GM13977 (cell line): ENCODE data around the gene HPSE2.

Experiments
- DNase-seq: peaks from one replicate; pipeline ENCODE4 v3.0.0; 2012; ENCODE audit warnings: low spot score
- in situ Hi-C: fragments of 300-500 bp; cut with MboI; formaldehyde crosslinking; loops from one replicate; pipeline ENCODE4 v1.12.0; 2022; ENCODE audit warnings: low sequenced_read_pairs, low pct_unique_long_range_greater_than_20kb, mixed read lengths, inconsistent platforms; ENCODE audit not compliant: unreplicated experiment
- TF ChIP-seq, protein P1 (sequence below): IDR thresholded peaks from 2 replicates; pipeline ENCODE4 v1.5.1; 2012; ENCODE audit warnings: mild to moderate bottlenecking, control low read depth; ENCODE audit not compliant: insufficient read depth; ENCODE audit errors: extremely low read depth, missing control alignments

Gene HPSE2

DNA sequence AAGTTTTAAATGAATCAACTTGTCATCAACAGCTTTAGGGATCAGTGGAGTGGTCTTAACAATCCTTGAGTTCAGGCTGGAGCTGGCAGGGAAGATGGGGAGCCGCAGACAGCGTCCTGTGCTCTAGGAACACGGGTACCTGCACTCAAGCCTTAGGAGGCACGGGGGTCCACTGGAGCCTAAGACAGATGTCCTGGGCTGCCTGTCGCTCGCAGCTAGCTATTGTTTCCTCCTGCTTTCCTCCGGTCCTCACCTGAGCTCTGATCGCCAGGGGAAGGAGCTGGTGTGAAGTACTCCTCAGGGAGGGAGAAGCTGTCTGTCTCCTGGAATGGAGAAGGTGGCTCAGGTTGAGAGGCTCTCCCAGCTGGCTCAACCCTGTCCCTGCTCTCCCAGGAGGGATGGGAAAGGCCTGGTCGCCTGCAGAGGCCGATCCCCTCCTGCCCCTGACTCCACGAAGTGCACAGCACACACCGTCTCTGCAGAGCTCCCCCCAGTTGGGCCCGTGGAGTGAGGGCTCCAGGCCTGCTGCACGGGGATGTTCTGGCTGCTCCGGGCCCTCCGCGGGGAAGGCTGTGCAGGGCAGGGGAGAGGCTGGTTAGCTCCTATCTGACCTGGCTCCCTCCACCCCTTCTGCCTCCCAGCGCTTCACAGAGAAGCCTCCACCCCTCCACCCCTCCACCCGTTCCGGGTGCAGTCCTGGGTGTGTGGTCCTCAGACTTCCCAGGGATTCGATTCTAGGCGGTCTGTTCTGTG lies 806.2 kb downstream of the HPSE2 start:
- peak; percentile 15 for DNase-seq
- TF ChIP-seq, protein P1, sequence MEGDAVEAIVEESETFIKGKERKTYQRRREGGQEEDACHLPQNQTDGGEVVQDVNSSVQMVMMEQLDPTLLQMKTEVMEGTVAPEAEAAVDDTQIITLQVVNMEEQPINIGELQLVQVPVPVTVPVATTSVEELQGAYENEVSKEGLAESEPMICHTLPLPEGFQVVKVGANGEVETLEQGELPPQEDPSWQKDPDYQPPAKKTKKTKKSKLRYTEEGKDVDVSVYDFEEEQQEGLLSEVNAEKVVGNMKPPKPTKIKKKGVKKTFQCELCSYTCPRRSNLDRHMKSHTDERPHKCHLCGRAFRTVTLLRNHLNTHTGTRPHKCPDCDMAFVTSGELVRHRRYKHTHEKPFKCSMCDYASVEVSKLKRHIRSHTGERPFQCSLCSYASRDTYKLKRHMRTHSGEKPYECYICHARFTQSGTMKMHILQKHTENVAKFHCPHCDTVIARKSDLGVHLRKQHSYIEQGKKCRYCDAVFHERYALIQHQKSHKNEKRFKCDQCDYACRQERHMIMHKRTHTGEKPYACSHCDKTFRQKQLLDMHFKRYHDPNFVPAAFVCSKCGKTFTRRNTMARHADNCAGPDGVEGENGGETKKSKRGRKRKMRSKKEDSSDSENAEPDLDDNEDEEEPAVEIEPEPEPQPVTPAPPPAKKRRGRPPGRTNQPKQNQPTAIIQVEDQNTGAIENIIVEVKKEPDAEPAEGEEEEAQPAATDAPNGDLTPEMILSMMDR = no peak
- in situ Hi-C loops = no loop called here

DNA sequence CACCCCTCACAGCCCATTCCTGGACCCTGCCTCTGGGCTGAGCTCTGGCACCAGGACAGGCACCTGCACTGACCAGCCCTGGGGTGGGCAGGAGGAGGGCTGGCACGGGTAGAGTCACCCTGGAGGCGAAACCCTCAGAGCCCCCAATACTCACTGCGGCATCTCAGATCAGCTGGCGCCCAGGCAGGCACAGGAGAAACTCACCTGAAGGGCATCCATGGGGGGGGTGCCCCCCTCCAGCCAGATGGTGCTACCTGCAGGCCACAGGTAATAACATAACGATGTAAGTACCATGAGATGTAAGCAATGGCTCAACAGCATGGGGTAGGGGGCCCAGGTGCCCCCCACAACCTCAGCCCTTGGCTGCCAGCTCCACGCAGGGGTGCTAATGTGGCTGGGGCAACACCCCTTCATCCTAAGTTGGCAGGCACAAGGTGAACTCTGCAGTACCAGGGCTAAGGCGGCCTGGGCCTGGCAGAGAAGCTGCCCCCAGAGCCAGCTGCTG lies 808.6 kb downstream of the HPSE2 start:
- in situ Hi-C loops = no loop called here
- TF ChIP-seq, protein P1 = no peak
- DNase-seq = no peak

DNA sequence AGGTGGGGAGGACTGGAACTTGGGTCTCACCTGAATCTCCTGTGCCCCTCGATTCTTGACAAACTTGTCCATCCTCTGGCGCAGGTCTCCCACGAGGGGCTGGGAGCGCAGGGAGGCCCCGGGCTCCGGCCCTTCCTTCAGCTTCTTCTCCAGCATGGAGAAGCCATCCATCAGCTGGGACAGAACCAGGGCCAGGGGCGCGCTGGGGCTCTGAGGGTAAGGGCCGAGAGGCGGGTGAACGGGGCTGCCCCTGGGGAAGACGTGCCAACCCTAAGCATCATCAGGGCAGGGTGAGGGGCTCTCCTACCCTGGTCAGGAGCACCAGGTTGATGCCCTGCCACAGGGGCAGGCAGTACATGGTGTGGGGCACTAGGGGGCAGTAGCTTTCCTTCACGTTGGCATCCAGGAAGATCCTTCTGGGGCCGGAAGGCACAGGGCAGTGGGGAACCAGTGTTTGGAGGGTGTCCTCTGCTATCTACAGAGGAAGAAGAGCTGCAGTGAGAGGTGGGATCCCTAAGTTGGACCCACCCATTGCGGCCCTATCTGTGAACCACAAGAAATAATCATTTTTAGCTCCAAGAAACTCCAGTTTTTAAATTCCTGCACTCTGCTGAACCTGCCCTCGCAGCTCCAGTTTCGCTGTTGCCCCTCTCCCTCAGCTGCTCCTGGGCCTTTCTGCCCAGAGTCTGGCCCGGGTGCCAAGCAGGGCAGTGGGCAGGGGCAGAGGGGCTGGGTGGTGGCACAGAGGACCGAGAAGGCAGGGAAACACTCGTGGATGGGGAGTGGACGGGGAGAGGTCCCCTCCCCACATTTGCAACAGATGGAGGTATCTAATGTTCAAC lies 809.9 kb downstream of the HPSE2 start:
- TF ChIP-seq, protein P1 = peak; percentile 86
- in situ Hi-C loops = no loop called here
- peak; percentile 77 for DNase-seq

DNA sequence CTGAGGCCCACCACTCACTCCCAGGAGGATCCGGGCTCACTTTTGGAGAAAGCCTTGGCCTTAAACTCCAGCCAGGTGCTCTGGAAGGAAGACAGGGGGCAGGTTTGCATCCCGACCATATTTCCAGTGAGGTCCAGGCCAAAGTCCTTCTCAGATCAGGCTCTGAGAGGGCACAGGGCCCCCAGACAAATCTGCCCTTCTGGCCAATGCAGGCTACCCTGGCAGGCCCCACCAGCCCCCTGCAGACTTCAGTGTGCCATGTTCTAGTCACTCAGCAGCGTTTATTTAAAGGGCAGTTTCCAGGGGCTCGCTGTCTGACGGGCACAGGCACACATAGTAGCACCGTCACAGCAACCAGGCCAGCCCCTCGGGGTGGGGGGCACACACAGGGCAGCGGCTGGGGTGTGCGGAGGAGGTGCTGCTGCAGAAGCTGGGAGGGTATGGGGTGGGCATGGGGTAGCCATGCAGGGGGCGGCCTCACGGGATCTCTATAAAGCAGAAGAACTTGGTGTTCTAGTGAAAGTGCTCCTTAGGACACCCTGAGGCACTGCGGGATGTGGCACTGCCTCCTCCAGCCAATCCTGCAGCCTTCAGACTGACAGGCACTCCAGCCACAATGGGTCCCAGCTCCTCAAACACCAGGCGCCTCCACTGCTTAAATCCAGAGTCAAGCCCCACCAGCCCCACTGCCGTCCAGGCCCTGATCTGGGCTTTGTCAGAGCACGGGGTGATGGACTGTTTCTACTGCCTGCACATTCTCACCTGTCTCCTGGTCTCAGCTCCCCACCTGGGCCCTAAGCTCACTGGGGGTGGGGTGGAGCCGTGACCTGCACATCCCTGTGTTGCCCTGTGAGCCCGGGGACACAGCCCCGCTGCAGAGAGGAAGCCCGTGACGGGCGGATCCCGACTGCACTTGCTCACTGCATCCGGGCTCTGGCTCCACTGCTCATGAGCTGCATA lies 811.1 kb downstream of the HPSE2 start:
- in situ Hi-C loops = no loop called here
- TF ChIP-seq, protein P1 = no peak
- no peak for DNase-seq

DNA sequence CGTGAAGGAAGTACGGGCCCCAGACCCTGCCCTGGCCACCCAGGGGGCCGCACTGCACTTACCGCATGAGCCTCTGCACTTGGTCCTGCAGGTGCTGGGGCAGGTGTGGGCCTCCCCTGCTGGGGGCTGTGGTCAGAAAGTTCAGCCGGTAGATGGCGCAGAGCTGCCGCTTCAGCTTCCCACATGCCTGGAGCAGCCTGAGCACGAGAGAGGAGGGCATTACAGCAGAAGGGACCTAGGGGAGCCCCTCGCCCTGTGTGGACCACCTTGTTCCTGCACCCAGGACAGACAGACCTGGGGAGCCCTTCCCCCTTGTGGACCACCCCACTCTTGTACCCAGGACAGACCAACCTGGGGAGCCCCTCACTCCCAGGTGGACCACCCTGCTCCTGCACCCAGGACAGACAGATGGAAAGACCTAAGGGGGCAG lies 811.9 kb downstream of the HPSE2 start:
- in situ Hi-C loops = no loop called here
- TF ChIP-seq, protein P1 = no peak

DNA sequence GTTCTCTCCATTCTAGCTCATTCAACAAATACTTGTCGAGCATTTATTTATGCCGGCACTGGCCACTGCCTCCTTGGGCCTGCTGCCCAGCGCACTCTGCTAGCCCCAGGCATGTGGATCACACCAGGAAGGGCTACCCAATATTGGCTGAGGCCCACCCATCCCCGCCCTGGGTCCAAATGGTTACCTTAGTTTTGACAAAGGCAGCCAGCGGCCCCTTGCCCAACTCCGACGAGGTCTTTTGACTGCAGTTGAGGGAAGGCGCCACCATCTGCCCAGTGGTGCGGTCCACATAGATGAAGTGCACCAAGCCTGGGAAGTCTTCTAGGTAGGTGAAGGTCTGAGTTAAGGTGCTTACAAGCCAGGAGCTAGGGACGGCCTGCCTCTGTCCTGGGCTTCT lies 813.5 kb downstream of the HPSE2 start:
- in situ Hi-C loops = no loop called here
- DNase-seq = no peak
- TF ChIP-seq, protein P1 = no peak

More for the DNA sequence above, 811.9 kb downstream of the HPSE2 start:
- DNase-seq = no peak
